Activated T-helper 17 cell treated with anti-CD3 and anti-CD28 coated beads, Interleukin-2, amount 50 U/mL, for 72 hours (primary cell): ENCODE data around the gene CNTN2. TPM values are rescaled to one million over a fixed set of nuclear protein-coding genes. Genes with fewer than 3 reads are reported as not detected.

Experiments used
- ATAC-seq: fragments of 150-1000 bp; cut with Tn5 transposase; replicated peaks from 2 replicates; pipeline ENCODE4 v1.10.0; 2021; ENCODE audit warnings: mild to moderate bottlenecking, moderate library complexity
- H3K27ac Mint-ChIP-seq: one replicate; pipeline ENCODE4 v1.8.0; 2022; ENCODE audit warnings: mixed read lengths
- H3K27me3 Mint-ChIP-seq: one replicate; pipeline ENCODE4 v1.8.0; 2022; ENCODE audit warnings: mixed read lengths
- H3K36me3 Mint-ChIP-seq: one replicate; pipeline ENCODE4 v1.8.0; 2022; ENCODE audit warnings: low read depth, mild to moderate bottlenecking, mixed read lengths
- H3K4me1 Mint-ChIP-seq: one replicate; pipeline ENCODE4 v1.8.0; 2022; ENCODE audit warnings: mixed read lengths
- H3K4me3 Mint-ChIP-seq: one replicate; pipeline ENCODE4 v1.8.0; 2022; ENCODE audit warnings: mild to moderate bottlenecking, mixed read lengths
- H3K9me3 Mint-ChIP-seq: one replicate; pipeline ENCODE4 v1.8.0; 2022; ENCODE audit warnings: mixed read lengths
- total RNA-seq, 2 donors: library from RNA; stranded (reverse); gene quantifications; one replicate each; pipeline ENCODE4 v1.2.3, GENCODE V29; 2022

CNTN2 gene
- total RNA-seq, 2 donors from 2014 or later = not detected

DNA sequence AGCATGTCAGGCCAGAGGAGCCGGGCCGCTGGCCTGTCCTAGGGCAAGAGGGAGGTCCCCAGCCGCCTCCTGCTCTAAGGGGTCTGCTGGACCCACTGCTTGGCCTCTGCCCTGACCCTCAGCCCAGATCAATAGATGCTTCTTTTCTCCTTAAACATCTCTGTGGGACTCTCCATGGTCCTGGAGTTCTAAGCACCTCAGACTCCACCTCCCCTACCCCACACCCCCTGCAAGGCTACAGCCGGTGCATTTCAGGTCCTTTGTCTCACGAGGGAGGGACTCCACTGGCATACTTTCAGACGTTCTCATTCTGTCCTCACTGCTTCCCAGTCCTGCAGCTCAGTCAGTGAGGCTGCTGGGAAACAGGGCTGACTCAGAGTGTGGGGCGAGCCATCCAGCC, 11.0 kb downstream of the CNTN2 start:
- H3K4me1 Mint-ChIP-seq = no peaks in the 10 kb centered on the region
- no peaks in the 10 kb centered on the region for H3K36me3 Mint-ChIP-seq
- H3K27me3 Mint-ChIP-seq = peaks cover 13% of the 10 kb centered on the region
- H3K27ac Mint-ChIP-seq = no peak overlapping the region
- no peaks in the 10 kb centered on the region for H3K9me3 Mint-ChIP-seq
- no peak overlapping the region for H3K4me3 Mint-ChIP-seq
- ATAC-seq = no peak

DNA sequence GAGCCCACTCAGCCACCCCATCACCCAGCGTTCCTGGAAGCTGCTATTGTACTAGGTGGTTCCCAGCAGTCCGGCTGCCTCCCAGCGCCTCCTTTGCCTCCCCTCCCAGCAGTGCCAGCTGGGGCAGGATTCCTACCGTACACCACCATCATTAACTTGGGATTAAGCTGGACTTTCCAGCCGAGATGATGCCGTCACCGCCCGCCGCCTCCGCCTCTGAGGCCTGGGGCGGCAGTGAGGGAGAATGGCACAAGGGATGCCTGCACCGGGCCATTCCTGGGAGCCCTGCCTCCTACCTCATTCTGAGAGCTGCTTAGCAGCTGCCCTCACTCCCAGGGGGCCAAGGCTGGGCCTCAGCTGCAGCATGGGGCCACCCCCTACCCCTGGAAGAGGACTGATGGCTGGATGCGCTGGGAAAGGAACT, 13.2 kb downstream of the CNTN2 start:
- no peaks in the 10 kb centered on the region for H3K9me3 Mint-ChIP-seq
- H3K27ac Mint-ChIP-seq = no peak overlapping the region
- peaks cover 11% of the 10 kb centered on the region for H3K27me3 Mint-ChIP-seq
- no peak for ATAC-seq
- H3K4me1 Mint-ChIP-seq = no peaks in the 10 kb centered on the region
- H3K36me3 Mint-ChIP-seq = no peaks in the 10 kb centered on the region
- H3K4me3 Mint-ChIP-seq = no peak overlapping the region

DNA sequence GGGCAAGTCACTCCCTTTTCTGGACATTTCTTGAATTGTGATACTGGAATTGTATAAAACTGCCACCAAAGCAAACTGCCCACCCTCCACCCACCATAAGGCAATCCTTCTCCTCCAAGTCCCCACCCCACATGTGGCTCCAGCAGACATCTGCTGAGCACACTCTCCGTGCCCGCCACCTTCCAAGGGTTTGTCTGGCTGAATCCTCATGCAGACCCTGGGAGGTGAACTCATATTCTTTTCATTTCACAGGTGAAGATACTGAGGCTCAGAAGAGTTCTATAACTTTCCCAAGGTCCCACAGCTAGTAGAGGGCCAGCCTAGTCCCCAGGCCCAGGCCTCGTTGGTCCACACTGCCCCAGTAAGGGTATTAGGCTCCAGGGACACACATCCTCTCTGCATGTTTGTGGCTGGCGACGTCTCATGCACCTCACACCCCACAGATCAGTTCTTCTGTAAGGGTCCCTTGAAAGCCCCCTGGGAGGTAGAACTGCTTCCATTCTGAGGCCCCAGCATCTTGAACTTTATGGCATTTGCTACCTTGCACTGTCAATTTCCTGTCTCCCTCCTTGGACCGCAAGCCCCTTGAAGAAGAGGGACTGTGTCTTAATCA, 14.1 kb downstream of the CNTN2 start:
- ATAC-seq = no peak
- H3K4me3 Mint-ChIP-seq = no peak overlapping the region
- no peaks in the 10 kb centered on the region for H3K4me1 Mint-ChIP-seq
- H3K27me3 Mint-ChIP-seq = peaks cover 11% of the 10 kb centered on the region
- no peak overlapping the region for H3K27ac Mint-ChIP-seq
- H3K36me3 Mint-ChIP-seq = no peaks in the 10 kb centered on the region
- no peaks in the 10 kb centered on the region for H3K9me3 Mint-ChIP-seq

DNA sequence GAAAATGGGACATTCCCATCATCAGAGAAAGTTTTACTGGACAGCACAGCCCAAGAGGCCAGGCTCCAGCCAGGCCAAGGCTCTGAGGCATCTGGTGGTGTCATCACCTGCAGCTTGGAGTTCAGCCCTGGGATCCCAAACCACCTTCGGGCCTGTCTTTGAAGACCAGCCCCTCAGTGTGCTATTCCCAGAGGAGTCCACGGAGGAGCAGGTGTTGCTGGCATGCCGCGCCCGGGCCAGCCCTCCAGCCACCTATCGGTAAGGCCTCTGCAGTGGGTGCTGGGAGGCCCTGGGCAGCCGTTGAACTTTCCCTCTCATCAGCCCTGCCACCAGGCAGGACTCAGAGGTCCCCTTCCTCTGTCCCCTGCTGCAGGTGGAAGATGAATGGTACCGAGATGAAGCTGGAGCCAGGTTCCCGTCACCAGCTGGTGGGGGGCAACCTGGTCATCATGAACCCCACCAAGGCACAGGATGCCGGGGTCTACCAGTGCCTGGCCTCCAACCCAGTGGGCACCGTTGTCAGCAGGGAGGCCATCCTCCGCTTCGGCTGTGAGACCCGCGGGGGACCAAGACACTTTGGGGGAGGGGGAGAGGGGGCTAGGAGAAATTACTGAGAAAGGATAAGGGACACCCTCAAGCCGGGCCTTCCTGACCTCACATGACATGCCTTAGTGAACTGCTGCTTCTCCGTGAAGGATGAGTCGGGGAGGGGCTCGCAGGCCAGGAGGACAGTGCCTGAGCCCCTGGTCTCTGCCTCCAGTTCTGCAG, 15.0 kb downstream of the CNTN2 start:
- Mint-ChIP-seq H3K9me3 (no peaks in the 10 kb centered on the region), H3K4me1 (no peaks in the 10 kb centered on the region), H3K27ac (no peak overlapping the region), H3K36me3 (no peaks in the 10 kb centered on the region), H3K4me3 (no peak overlapping the region), H3K27me3 (peaks cover 11% of the 10 kb centered on the region)
- ATAC-seq = no peak

DNA sequence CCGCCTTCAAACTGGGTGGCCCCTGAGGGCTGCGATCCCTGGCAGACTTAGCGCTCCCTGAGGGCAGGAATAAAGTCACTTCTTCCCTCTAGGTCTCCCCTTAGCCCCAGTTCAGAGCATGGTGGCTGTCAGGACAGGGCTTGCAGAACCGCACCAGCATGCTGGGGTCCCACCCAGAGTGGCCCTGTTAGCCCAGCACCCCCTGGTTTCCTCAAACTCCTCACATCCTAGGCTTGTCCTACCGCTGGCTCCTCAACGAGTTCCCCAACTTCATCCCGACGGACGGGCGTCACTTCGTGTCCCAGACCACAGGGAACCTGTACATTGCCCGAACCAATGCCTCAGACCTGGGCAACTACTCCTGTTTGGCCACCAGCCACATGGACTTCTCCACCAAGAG, 15.8 kb downstream of the CNTN2 start:
- no peaks in the 10 kb centered on the region for H3K4me1 Mint-ChIP-seq
- H3K36me3 Mint-ChIP-seq = no peaks in the 10 kb centered on the region
- ATAC-seq = no peak
- H3K9me3 Mint-ChIP-seq = no peaks in the 10 kb centered on the region
- peaks cover 6% of the 10 kb centered on the region for H3K27me3 Mint-ChIP-seq
- H3K4me3 Mint-ChIP-seq = no peak overlapping the region
- H3K27ac Mint-ChIP-seq = no peak overlapping the region

DNA sequence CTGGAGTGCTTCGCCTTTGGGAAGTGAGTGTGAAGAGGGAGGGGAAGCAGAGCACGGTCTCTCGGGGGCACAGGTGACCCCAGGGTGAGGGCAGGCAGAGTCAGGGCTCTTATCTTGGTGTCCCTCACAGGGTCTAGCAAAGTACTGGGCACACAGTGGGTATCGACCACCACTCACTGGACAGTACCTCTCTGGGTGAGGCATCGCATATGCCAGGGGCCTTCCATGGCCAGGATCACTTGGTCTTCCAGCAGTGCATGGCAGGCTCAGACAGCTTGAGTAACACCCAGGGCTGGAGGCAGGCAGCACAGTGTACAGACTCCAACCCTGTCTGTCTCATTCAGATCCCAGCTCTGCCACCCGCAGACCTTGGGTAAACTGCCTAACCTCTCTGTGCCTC, 16.6 kb downstream of the CNTN2 start:
- Mint-ChIP-seq H3K27ac (no peak overlapping the region), H3K27me3 (peaks cover 6% of the 10 kb centered on the region), H3K9me3 (no peaks in the 10 kb centered on the region), H3K4me1 (no peaks in the 10 kb centered on the region), H3K36me3 (no peaks in the 10 kb centered on the region), H3K4me3 (no peak overlapping the region)
- ATAC-seq = no peak

DNA sequence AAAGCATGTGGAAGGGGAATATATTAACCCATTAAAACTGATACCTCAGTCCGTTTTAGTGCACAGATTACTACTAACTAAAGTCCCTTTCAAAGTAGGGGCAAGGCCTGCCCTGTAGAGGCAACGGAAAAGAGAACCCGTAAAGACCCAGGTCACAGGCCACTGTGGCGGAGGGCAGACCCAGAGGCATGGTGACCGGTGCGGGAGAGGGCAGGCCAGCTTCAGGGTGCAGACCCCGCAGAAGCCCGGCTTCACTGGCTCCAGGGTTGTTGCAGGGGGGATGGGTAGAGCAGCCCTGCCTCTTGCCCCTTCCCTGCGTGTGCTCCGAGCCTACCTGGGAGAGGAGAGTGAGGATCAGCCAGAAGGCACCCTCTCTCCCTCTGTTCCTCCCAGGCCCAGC, 17.7 kb downstream of the CNTN2 start:
- ATAC-seq = no peak
- Mint-ChIP-seq H3K9me3 (no peaks in the 10 kb centered on the region), H3K4me1 (no peaks in the 10 kb centered on the region), H3K4me3 (no peak overlapping the region), H3K27me3 (no peaks in the 10 kb centered on the region), H3K27ac (no peak overlapping the region), H3K36me3 (no peaks in the 10 kb centered on the region)

DNA sequence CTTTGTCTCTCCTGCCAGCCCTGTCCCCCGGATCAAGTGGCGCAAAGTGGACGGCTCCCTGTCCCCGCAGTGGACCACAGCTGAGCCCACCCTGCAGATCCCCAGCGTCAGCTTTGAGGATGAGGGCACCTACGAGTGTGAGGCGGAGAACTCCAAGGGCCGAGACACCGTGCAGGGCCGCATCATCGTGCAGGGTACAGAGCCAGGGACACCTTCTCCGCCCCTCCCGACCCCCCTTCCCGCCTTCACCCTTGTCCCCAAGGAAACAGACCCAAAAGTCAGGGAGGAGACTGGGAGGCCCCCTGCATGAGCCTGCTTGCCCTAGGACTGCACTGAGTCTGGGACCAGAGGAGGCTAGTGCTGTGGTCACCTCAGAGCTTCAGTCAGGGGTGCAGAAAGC, 18.2 kb downstream of the CNTN2 start:
- H3K9me3 Mint-ChIP-seq = no peaks in the 10 kb centered on the region
- ATAC-seq = peak; percentile 16
- no peaks in the 10 kb centered on the region for H3K27me3 Mint-ChIP-seq
- no peaks in the 10 kb centered on the region for H3K4me1 Mint-ChIP-seq
- H3K36me3 Mint-ChIP-seq = no peaks in the 10 kb centered on the region
- no peak overlapping the region for H3K4me3 Mint-ChIP-seq
- no peak overlapping the region for H3K27ac Mint-ChIP-seq

DNA sequence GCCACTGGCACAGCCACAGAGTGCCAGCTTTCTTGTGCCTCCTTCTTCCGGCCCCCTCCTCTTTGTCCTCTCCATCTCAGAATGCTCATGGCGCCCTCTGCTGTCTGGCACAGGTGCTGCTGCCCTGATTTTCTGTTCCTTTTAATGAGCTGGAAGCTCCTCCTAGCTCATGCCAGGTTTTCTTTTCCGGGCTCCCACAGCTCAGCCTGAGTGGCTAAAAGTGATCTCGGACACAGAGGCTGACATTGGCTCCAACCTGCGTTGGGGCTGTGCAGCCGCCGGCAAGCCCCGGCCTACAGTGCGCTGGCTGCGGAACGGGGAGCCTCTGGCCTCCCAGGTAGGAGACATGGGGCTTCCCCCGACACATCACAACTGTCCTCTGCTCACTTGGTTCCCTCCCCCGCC, 18.7 kb downstream of the CNTN2 start:
- no peak overlapping the region for H3K4me3 Mint-ChIP-seq
- ATAC-seq = peak; percentile 44
- no peaks in the 10 kb centered on the region for H3K36me3 Mint-ChIP-seq
- no peaks in the 10 kb centered on the region for H3K4me1 Mint-ChIP-seq
- H3K27me3 Mint-ChIP-seq = no peaks in the 10 kb centered on the region
- H3K9me3 Mint-ChIP-seq = no peaks in the 10 kb centered on the region
- H3K27ac Mint-ChIP-seq = no peak overlapping the region

DNA sequence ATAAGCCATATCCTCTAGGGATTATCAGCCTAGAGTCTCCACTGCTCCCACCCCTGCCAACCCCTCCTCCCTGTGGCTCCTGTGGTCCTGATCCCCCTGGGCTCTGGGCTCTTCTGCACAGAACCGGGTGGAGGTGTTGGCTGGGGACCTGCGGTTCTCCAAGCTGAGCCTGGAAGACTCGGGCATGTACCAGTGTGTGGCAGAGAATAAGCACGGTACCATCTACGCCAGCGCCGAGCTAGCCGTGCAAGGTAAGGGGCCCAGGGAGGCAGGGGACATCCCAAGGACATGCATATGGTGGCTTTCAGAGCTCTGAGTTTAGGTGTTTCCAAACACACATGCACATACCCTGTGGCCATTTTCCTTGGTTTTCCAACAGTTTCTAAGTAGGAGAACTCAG, 19.3 kb downstream of the CNTN2 start:
- Mint-ChIP-seq H3K4me3 (no peak overlapping the region), H3K4me1 (no peaks in the 10 kb centered on the region), H3K9me3 (no peaks in the 10 kb centered on the region), H3K27ac (no peak overlapping the region), H3K36me3 (no peaks in the 10 kb centered on the region), H3K27me3 (no peaks in the 10 kb centered on the region)
- no peak for ATAC-seq

DNA sequence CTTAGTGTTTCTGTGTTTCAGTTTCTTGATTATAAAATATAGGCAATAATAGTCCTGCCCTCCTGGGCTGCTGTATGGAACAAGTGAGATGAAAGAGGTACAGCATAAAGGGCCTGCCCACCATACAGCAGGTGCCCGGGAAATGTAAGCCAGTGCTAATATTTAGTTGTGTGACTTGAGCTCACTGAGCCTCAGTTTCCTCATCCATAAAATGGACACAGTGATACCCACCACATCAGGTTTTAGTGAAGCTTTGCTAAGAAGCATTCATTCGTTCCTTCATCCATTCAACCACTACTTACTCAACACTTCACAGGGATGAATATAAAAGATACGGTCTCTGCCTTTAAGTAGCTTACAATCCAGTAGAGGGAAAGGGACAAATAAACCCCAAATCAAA, 19.9 kb downstream of the CNTN2 start:
- Mint-ChIP-seq H3K4me3 (no peak overlapping the region), H3K27me3 (no peaks in the 10 kb centered on the region), H3K36me3 (no peaks in the 10 kb centered on the region), H3K27ac (no peak overlapping the region), H3K4me1 (no peaks in the 10 kb centered on the region), H3K9me3 (no peaks in the 10 kb centered on the region)
- no peak for ATAC-seq

DNA sequence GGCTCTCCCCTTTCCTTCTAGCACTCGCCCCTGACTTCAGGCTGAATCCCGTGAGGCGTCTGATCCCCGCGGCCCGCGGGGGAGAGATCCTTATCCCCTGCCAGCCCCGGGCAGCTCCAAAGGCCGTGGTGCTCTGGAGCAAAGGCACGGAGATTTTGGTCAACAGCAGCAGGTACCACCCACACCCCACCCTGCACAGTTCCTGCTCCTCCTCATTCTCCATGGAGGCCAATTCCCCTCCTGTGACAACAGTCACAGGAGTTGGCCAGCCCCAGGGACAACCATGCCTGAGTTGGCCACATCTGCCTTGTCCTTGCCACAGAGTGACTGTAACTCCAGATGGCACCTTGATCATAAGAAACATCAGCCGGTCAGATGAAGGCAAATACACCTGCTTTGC, 21.3 kb downstream of the CNTN2 start:
- no peak overlapping the region for H3K4me3 Mint-ChIP-seq
- H3K36me3 Mint-ChIP-seq = no peaks in the 10 kb centered on the region
- no peaks in the 10 kb centered on the region for H3K9me3 Mint-ChIP-seq
- no peaks in the 10 kb centered on the region for H3K27me3 Mint-ChIP-seq
- no peaks in the 10 kb centered on the region for H3K4me1 Mint-ChIP-seq
- ATAC-seq = no peak
- no peak overlapping the region for H3K27ac Mint-ChIP-seq

DNA sequence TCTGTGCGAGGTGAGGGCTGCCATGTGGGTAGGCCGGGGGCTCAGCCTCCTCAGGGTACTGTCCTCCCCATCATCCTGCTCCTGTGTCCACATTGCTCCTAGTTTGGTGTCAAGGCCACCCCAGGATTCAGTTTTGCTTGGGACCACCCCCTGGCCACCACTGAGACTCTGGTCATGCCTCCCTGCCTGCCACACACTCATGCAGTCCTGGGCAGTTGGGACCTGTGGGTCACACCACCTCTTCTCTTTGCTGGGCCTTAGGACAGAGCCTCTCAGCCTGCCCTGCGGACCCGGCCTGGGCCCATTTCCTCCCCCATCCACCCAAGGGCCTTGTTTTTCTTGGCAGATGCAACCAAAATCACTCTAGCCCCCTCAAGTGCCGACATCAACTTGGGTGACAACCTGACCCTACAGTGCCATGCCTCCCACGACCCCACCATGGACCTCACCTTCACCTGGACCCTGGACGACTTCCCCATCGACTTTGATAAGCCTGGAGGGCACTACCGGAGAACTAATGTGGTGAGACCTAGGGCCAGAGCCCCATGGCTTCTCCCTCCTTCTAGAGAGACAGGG, 21.8 kb downstream of the CNTN2 start:
- no peak for ATAC-seq
- H3K36me3 Mint-ChIP-seq = no peaks in the 10 kb centered on the region
- no peaks in the 10 kb centered on the region for H3K27me3 Mint-ChIP-seq
- H3K4me1 Mint-ChIP-seq = no peaks in the 10 kb centered on the region
- no peak overlapping the region for H3K4me3 Mint-ChIP-seq
- no peaks in the 10 kb centered on the region for H3K9me3 Mint-ChIP-seq
- H3K27ac Mint-ChIP-seq = no peak overlapping the region

DNA sequence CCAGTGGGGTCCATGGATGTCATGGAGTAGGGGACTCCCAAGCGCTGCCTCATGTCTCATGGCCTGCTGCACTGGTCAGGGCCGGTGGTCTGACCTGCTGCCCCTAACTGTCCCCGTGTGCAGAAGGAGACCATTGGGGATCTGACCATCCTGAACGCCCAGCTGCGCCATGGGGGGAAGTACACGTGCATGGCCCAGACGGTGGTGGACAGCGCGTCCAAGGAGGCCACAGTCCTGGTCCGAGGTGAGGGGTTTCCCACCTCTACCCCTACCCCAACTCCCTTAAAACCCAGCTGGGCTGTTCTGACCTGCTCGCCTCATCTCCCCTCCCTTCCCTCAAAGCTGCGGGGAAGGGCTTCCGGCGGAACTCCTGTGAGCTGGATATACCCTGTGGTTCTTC, 22.7 kb downstream of the CNTN2 start:
- Mint-ChIP-seq H3K27me3 (no peaks in the 10 kb centered on the region), H3K36me3 (no peaks in the 10 kb centered on the region), H3K27ac (no peak overlapping the region), H3K9me3 (no peaks in the 10 kb centered on the region), H3K4me1 (no peaks in the 10 kb centered on the region), H3K4me3 (no peak overlapping the region)
- ATAC-seq = no peak

DNA sequence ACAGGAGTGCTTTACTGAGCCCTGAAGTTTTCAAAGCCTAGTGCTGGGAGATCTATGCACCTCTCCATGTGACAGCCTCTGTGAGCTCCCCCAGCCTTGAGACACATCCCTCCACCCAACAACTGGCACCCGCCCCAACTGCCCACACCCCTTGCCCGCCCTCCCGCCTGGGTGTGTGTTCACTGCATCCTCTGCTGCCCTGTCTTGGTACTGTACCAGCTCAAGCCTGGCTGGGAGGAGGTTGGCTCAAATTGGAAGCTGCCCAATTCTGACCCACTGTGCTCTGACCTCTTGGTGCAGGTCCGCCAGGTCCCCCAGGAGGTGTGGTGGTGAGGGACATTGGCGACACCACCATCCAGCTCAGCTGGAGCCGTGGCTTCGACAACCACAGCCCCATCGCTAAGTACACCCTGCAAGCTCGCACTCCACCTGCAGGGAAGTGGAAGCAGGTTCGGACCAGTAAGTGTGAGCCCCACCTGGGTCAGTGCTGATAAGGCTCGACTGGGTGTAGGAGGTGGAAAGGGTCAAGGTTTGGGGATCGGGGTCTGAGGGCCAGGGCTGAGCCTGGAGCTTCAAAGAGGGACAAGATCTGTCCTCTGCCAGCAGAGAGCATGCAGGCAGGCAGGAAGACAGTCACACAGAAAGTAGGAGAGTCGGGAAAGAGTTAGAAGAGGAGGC, 23.3 kb downstream of the CNTN2 start:
- ATAC-seq = no peak
- H3K4me1 Mint-ChIP-seq = no peaks in the 10 kb centered on the region
- H3K36me3 Mint-ChIP-seq = no peaks in the 10 kb centered on the region
- H3K27ac Mint-ChIP-seq = no peak overlapping the region
- H3K27me3 Mint-ChIP-seq = no peaks in the 10 kb centered on the region
- no peaks in the 10 kb centered on the region for H3K9me3 Mint-ChIP-seq
- H3K4me3 Mint-ChIP-seq = no peak overlapping the region
